8988T (cell line): ENCODE measurements around the gene LPIN1.
"Not testable (repeated sequence)": the region's sequence is repeated elsewhere in the genome, so short reads cannot be mapped to it uniquely, and the experiment has no call there.

Source experiments
- DNase-seq: peaks from one replicate; pipeline ENCODE4 v3.0.0; 2011

Gene LPIN1

GRCh38 chr2:11786592-11786991 is 40.2 kb downstream of the LPIN1 start:
- no peak for DNase-seq

DNA sequence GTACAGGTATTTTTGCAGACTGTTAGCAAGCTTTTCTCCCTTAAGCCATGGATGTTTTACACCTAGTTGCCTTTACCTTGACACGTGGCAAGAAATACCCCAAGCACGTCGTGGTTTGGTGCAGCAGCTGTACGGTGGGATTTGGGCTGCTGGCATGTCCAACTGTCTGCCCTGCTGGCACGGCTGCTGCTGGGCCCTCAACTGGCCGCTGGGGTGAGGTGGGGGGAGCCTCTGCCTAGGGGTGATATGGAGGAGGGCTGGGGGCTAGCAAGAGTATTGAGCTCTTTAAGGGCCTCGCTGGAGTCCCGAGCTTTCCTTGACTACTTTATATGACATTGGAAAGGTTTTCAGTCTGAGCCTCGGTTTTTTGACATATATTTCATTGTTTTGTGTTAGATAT is 41.6 kb downstream of the LPIN1 start:
- DNase-seq: no peak

GRCh38 chr2:11788461-11789124 is 42.2 kb downstream of the LPIN1 start:
- DNase-seq: no peak

GRCh38 chr2:11789243-11789642 is 42.8 kb downstream of the LPIN1 start:
- no peak for DNase-seq

GRCh38 chr2:11790228-11790627 is 43.8 kb downstream of the LPIN1 start:
- DNase-seq: no peak

DNA sequence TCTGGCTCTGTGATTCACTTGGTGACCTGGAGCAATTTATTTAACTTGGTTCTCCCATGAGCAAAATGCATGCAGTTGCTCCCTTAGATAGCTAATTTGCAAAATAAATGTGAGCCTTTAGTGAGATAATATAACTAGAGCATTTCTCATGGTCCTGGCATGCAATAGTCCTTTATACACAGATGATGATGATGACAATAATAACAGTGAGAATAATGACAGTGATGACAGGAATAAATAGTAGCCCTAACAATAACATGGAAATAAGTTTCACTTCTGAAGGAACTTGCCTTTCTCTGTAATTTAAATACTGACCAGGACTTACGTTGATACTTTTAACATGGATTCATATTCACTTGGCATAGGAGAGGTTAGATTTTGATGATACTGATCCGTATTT is 49.2 kb downstream of the LPIN1 start:
- DNase-seq: no peak

DNA sequence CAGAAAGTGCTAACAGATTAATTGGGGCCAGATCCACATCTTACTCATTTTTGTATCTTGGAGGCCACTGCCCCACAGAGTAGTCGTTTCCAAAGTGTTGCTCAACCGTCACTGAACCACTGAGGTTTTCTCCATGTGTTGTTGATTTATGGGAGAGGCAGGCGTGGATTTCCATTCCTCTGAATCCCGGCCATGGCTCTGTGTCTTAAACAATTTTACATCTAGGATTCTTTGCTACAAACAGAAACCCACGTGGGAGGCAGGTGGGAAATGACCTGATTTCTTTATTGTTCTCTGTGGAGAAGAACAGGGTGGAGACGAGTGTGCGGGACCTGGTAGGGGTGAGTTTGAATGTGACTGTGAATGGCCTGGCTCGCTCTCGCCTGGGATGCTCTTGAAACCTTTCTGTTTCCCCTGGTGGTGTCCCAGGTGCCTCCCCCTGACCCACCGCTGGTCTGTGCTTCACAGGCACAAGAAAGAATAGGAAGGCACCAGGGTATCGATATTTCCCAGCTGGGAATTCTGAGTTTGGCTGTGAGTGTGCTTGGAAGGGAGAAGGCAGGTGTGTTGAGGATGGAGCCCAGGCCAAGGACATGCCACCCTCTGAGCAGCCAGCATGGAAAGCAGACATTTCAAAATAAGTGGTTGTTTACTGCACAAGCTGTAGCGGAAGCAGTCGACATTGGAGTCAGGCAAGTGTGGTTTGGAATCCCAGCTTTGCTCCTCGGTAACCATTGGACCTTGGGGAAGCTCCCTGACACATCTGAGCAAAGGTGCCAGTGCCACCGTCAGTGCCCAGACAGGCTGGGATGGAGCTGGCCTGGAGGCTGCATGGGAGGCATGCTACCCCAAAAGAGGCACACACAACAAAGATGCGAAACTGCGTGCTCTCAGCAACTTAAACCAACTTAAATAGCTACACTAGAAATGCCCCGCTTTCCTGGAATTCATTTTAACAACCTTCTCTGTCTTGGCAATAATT is 50.0 kb downstream of the LPIN1 start:
- DNase-seq: no peak

GRCh38 chr2:11797846-11798245 is 51.4 kb downstream of the LPIN1 start:
- DNase-seq: no peak

- DNase-seq: no peak
Measured at GRCh38 chr2:11798701-11799435, 52.4 kb downstream of the LPIN1 start.

DNA sequence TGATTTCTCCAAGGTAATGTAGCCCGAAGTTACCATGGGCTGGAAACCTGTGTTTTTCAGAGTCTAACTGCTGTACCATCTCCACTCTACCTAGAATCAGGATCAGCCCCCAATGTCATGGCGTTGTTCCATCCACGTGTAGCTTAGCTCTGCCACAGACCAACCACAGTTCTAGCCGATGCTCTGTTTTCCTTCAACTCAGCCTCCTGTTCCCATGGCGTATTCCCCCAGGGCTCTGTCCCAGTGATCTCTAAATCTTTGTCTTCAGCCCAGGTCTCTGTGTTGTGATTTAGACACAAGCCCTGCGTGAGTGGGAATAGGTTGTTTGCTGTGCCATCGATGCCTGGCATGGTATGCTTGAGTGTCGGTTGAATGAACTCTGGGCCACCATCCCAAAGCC is 53.4 kb downstream of the LPIN1 start:
- DNase-seq: no peak

DNA sequence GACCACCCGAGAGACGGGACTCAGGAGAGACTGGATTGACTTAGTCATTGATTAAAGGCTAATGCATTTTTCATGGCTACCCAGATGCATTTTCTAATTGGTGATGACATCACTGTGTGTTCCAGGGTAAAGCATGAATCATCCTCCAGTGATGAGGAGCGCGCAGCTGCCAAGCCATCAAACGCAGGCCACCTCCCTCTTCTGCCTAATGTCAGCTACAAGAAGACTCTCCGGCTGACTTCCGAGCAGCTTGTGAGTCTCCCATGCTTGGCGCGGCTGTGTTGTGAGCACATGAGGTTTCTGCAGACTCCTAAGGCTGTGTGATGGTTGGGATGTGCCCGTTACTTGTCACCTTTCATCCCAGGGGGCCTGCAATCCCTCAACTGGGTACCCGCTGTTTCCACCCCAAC is 56.4 kb downstream of the LPIN1 start:
- DNase-seq: no peak

DNA sequence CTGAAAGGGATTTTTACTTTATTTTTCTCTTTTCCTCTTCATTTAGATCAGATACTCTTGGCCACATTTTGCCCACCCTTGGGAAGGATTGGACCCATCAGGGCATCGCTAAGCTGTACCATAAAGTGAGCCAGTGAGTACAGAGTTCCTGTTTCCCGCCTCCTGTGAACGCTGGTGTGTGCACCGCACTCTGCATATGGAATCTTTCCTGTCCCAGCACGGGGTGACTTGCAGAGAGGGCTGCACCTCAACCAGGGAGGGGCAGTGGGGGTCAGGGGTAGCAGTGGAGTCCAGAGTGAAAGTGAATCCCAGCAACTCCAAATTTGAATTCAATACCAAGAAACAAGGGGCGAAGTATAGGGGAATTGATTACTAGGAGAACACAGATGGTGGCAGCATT is 58.6 kb downstream of the LPIN1 start:
- DNase-seq: no peak

DNA sequence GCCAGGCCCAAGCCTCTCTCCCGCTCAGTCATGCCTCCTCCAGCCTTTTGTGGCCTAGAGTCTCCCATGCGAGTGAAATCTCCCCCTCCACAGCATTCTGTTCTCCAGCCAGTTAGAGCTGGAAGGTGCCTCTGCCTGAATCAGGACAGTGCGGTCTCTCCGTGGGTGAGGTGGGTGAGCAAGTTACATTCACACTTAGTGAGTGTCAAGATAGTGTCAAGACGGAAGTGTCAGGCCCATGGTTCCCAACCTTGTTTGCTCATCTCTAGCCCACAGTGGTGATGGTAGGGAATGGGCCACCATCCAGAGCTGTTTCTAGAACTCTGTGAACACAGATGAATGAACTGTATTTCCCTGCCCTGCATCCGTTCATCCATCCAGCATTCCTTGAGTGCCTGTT is 59.5 kb downstream of the LPIN1 start:
- no peak for DNase-seq

GRCh38 chr2:11807156-11808015 is 61.0 kb downstream of the LPIN1 start:
- no peak for DNase-seq

- no peak for DNase-seq
Measured at GRCh38 chr2:11808016-11808400, 61.6 kb downstream of the LPIN1 start.

DNA sequence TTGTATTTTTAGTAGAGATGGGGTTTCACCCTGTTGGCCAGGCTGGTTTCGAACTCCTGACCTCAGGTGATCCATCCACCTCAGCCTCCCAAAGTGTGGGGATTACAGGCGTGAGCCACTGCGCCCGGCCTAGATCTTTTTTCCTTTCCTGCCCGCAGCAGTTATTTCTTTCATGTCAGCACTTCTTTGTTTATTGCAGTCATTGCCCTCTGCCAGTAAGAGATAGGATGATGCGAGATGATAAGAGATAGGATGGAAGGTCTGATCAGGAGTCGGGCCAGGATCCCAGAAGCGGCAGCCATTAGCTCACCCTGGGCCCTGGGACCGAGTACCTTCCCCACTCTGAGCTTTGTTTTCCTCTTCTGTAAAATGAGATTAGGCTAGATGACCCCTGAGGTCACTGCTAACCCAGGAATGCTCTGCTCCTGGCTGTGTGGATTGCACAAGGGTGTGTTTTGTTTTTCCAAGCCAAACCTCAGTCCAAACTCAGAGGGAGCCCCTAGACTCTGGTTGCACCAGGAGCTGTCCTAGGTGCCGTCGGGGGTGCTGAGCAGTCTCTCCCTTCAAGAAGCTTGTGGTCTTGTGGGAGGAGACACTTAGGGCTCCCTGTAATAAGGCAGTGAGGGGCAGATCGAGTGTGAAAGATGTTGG is 63.3 kb downstream of the LPIN1 start:
- DNase-seq: no peak

- no peak for DNase-seq
Measured at GRCh38 chr2:11810237-11810977, 64.0 kb downstream of the LPIN1 start.

DNA sequence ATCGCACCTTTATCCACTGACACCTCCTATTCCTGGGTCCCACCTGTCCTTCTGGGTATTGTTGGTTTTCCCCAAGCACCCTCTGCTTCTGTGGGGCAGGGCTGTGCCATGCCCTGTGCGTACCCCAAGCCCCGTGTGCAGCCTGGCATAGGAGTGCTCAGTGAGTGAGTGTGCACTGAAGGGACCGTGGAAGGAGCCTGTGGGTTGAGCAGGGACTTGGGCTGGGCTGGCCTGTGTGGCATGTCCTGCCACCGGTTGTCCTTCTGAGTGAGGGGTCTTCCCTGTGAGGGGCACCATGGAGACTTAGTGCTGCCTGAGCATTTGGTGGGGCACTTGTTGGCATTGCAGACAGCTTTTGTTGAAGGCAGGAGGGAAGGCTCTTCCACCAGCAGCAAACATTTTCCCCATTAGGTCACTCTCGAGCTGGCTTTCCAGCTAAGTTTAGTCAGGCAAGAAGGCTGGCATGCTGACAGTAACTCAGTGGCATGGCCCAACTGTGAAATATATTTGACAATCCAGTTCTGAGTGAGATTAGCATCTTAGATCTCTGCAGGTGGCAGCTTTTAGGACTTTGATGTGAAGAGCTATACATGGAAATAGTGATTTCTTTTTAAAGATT is 64.7 kb downstream of the LPIN1 start:
- no peak for DNase-seq

DNA sequence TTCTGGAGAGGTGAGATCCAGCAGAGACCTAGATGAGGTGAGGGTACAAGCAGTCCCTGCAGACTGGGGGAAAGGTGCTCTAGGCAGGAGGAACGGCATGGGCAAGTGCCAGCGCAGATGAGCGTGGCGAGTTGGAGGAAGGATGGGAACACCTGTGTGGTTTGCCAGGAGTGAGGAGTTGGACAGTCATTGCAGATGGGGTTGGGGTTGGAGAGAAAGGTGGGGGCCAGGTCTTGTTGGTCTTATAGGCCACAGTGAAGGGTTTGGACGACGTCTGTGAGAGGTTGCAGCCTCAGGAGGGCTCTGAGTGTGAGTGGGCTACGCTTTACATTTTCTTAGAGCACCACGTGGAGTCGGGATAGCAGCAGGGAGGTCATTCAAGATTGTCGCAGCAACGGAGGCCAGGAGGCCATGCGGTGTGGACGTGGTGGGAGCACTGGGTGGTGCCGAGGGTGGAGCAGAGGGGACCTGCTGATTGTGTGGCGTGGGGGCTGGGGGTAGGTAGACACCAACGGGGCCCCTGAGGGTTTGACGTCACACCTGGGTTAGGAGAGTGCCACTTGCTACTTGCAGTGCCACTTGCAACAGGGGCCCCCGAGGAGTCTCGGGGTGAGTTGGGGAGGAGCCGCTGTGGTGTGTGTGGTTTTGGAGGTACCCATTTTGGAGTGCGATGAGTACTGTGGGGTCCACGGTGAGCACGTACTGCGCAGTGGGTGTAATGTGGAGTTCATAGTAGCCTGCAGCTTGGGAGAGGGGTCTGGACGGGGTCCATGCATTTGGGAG is 66.2 kb downstream of the LPIN1 start:
- DNase-seq: no peak

DNA sequence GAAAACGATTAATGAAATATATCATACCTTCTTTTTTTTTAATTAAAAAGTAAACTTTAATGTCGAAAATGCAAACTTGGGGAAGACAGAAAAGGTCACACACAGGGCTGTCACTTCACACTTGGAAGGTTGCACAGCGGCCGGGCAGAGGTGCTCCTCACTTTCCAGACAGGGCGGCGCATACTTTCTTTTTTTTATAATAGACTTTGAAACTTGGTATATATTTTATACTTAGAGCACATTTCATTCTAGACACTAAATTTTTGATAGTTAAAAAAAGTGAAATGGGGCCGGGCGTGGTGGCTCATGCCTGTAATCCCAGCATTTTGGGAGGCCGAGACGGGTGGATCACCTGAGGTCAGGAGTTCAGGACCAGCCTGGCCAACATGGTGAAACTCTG is 66.9 kb downstream of the LPIN1 start:
- DNase-seq: not testable (repeated sequence)
